Astrocyte of the spinal cord (primary cell): ENCODE data around the gene SWI5.

Experiments
- DNase-seq: peaks from one replicate; pipeline ENCODE4 v3.0.0; 2011; ENCODE audit warnings: low read depth, low spot score
- H3K4me3 ChIP-seq: 2 replicates; pipeline ENCODE4 v1.5.1; 2011; ENCODE audit warnings: low read depth, mild to moderate bottlenecking, low read length, moderate library complexity
- CTCF ChIP-seq: IDR thresholded peaks from 2 replicates; pipeline ENCODE4 v1.5.1; 2012; ENCODE audit warnings: low read depth, mild to moderate bottlenecking, low read length, inconsistent platforms
- in situ Hi-C: cut with HindIII; loops from 2 replicates; pipeline ENCODE4 v1.10.0; 2017; ENCODE audit warnings: low sequenced_read_pairs

SWI5 gene

GRCh38 chr9:128280084-128280622 is 4.1 kb downstream of the SWI5 start:
- in situ Hi-C loops: no loop called here
- DNase-seq: no peak
- H3K4me3 ChIP-seq: no peak overlapping the region
- no peak for TF ChIP-seq CTCF

GRCh38 chr9:128282500-128282899 is 6.4 kb downstream of the SWI5 start:
- DNase-seq: peak; percentile 46
- no peak overlapping the region for H3K4me3 ChIP-seq
- TF ChIP-seq CTCF: no peak
- in situ Hi-C loops: no loop called here

GRCh38 chr9:128285033-128285784 is 9.1 kb downstream of the SWI5 start:
- TF ChIP-seq CTCF: no peak
- H3K4me3 ChIP-seq: no peak overlapping the region
- in situ Hi-C loops: no loop called here
- DNase-seq: no peak

- no peak overlapping the region for H3K4me3 ChIP-seq
- in situ Hi-C loops: no loop called here
- peak; percentile 66 for DNase-seq
- no peak for TF ChIP-seq CTCF
Observed at GRCh38 chr9:128286440-128286839, 10.4 kb downstream of the SWI5 start.

- no peak overlapping the region for H3K4me3 ChIP-seq
- DNase-seq: no peak
- TF ChIP-seq CTCF: no peak
- in situ Hi-C loops: no loop called here
Observed at GRCh38 chr9:128288273-128289004, 12.4 kb downstream of the SWI5 start.

GRCh38 chr9:128292009-128292408 is 15.9 kb downstream of the SWI5 start:
- no peak overlapping the region for H3K4me3 ChIP-seq
- in situ Hi-C loops: no loop called here
- no peak for TF ChIP-seq CTCF
- no peak for DNase-seq
